NCI-H510A (cell line): ENCODE results near the gene FAM83E.
"Not testable (repeated sequence)": the region's sequence is repeated elsewhere in the genome, so short reads cannot be mapped to it uniquely, and the experiment has no call there.

ENCODE experiments used
- DNase-seq: peaks from one replicate; lab custom pipeline; 2025; lab: John Stamatoyannopoulos, UW

The FAM83E gene

GRCh38 chr19:48614436-48615230, at the start of gene FAM83E:
TSS of gene FAM83E (minus strand) at chr19:48615076. CDS start at chr19:48613372, 1,704 bp downstream.
- DNase-seq, result peak; percentile 93

- no peak for DNase-seq
These were observed 49.6 kb upstream of the FAM83E start for GRCh38 chr19:48664476-48664875.

GRCh38 chr19:48663667-48664066, 48.8 kb upstream of the FAM83E start:
- no peak for DNase-seq

- no peak for DNase-seq
These were observed 46.8 kb upstream of the FAM83E start for GRCh38 chr19:48661711-48662090.

GRCh38 chr19:48660852-48661710, 46.2 kb upstream of the FAM83E start:
- DNase-seq, result peak; percentile 57

GRCh38 chr19:48659768-48660167, 44.9 kb upstream of the FAM83E start:
- DNase-seq, result no peak

- DNase-seq, result no peak
These were observed 43.6 kb upstream of the FAM83E start for GRCh38 chr19:48658483-48658882.

- not testable (repeated sequence) for DNase-seq
These were observed 43.0 kb upstream of the FAM83E start for GRCh38 chr19:48657828-48658227.

- DNase-seq, result no peak
These were observed 42.1 kb upstream of the FAM83E start for GRCh38 chr19:48656840-48657474.

GRCh38 chr19:48654299-48655059, 39.6 kb upstream of the FAM83E start:
- no peak for DNase-seq

GRCh38 chr19:48651683-48652048, 36.8 kb upstream of the FAM83E start:
- DNase-seq, result no peak

GRCh38 chr19:48650974-48651682, 36.3 kb upstream of the FAM83E start:
- DNase-seq, result no peak

- no peak for DNase-seq
These were observed 33.3 kb upstream of the FAM83E start for GRCh38 chr19:48648134-48648533.

GRCh38 chr19:48646722-48647216, 31.9 kb upstream of the FAM83E start:
- DNase-seq, result no peak

GRCh38 chr19:48646001-48646721, 31.3 kb upstream of the FAM83E start, which contains the start of gene CA11:
TSS of gene CA11 (minus strand) at chr19:48646187. CDS start at chr19:48645632, 555 bp downstream.
- peak; percentile 94 for DNase-seq

- no peak for DNase-seq
These were observed 30.7 kb upstream of the FAM83E start for GRCh38 chr19:48645620-48646000.

- DNase-seq, result peak; percentile 49
These were observed 30.2 kb upstream of the FAM83E start for GRCh38 chr19:48644839-48645619.

- no peak for DNase-seq
These were observed 29.5 kb upstream of the FAM83E start for GRCh38 chr19:48644355-48644754.

GRCh38 chr19:48642862-48643261, 28.0 kb upstream of the FAM83E start:
- DNase-seq, result no peak
